ENCODE data around the gene MAFB. TPM values are rescaled to one million over a fixed set of nuclear protein-coding genes. Genes with fewer than 3 reads are reported as not detected.

MAFB gene
- total and polyA plus RNA-seq, 12 donors: 7.5 to 79.0 (median 37.6) TPM

DNA sequence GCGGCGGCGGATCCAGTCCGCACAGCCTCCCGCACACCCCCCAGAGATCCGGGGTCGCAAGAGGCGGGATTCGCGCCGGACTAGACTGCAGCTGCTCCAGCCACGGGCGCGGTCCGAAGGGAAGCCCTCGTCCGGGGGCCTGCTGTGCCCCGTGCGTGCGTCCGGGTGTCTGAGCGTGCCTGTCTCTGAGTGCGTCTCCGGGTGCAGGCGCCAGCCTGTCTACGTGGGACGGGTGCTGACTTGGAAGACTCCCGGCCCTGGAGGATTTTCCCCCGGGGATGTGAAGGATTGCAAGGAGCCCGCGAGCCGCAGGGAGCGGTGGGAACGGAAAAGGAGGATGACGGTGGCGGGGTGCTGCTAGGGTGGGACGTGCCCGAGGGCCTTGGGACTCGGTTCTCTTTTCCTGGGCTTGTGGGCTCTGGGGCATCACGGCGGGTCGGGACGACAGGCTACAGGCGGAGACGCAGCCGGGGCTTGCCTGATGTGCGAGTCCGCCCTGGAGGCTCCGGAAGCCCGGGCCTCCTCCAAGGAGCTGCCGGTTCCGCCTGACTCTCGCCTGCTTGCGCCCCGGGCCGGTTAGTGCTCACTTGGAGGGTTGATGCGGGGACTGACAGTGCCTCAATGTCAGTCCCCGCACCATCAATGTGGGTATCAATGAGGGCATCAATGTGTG, 5.7 kb downstream of the MAFB start:
- intact Hi-C loops (cut with DNase I): loop anchor here (10.0 kb wide), 2 partner anchors 119 to 419 kb away; no protein-coding TSS in a partner anchor
- Histone ChIP-seq H3K4me1 (replicated peaks in 1 of 2) (peaks cover 6 to 14% of the 10 kb centered on the region in 2 donors), H3K9me3 (replicated peaks in 1 of 3) (no peaks in the 10 kb centered on the region), H3K4me3 (peak overlapping the region in 2 of 4 donors; percentile 13 to 42), H3K27ac (peak overlapping the region in 3 of 5 donors; percentile 24 to 62 (median 54)), H3K36me3 (replicated peaks in 1 of 2) (no peaks in the 10 kb centered on the region), H3K27me3 (no peaks in the 10 kb centered on the region)
- TF ChIP-seq, protein P1, sequence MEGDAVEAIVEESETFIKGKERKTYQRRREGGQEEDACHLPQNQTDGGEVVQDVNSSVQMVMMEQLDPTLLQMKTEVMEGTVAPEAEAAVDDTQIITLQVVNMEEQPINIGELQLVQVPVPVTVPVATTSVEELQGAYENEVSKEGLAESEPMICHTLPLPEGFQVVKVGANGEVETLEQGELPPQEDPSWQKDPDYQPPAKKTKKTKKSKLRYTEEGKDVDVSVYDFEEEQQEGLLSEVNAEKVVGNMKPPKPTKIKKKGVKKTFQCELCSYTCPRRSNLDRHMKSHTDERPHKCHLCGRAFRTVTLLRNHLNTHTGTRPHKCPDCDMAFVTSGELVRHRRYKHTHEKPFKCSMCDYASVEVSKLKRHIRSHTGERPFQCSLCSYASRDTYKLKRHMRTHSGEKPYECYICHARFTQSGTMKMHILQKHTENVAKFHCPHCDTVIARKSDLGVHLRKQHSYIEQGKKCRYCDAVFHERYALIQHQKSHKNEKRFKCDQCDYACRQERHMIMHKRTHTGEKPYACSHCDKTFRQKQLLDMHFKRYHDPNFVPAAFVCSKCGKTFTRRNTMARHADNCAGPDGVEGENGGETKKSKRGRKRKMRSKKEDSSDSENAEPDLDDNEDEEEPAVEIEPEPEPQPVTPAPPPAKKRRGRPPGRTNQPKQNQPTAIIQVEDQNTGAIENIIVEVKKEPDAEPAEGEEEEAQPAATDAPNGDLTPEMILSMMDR (IDR thresholded peaks at IDR 0.05): no peak
- no peak for TF ChIP-seq POLR2A (IDR thresholded peaks at IDR 0.05)
- DNase-seq: peak in 4 of 7 donors; percentile 40 to 66 (median 54)
- WGBS, 4 donors: 49 to 66% (median 56%) methylated on average over 27 to 58 of the region's 58 CpGs

DNA sequence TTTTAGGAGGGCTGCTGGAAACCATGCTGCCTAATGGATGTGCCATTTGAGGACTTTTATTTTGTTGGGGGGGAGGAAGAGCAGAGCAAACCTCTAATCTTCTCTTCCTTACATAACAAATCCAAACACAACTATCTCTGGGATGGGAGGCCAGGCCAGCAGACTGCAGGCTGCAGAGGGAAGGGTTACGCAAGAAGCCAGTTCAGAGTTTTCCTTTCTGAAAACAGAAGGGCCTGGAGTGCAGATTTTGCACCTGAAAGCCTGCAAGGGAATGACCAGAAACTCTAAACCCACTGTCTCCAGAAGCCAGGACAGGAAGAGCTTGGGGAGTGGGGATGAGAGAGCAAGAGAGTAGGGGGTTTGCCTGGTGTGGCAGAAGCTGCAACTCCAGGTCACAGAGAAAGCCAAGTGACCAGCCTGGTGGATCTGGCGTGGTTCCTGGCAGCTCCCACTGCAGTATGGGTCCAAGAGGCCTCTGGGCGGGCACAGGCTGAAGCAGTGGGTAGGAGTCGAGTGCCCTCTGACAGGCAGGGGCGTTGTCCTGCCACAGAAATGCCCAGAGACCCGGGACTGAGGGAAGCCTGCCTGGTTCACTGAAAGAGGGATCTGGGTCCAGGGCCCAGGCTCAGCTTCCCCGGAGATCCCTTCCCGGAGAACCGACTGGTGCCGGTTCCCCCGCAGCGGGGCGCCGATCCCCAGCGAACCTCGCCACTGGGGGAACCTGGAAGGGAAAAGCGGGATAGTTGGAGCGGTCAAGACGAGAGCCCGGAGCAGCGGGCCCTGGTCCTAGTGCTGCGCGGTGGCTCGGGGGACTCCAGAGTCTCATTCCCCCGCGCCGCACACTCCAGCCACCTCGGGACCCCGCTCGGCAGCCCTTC, 6.7 kb downstream of the MAFB start:
- Histone ChIP-seq H3K36me3 (replicated peaks in 1 of 2) (no peaks in the 10 kb centered on the region), H3K9me3 (replicated peaks in 1 of 3) (no peaks in the 10 kb centered on the region), H3K27ac (peak overlapping the region in 3 of 5 donors; percentile 24 to 62 (median 54)), H3K27me3 (no peaks in the 10 kb centered on the region), H3K4me1 (replicated peaks in 1 of 2) (peaks cover 0 to 14% of the 10 kb centered on the region in 2 donors), H3K4me3 (peak overlapping the region in 1 of 4 donors; percentile 42)
- intact Hi-C loops (cut with DNase I): loop anchor here (10.0 kb wide), 2 partner anchors 118 to 418 kb away; no protein-coding TSS in a partner anchor
- WGBS, 4 donors: 62 to 73% (median 71%) methylated on average over 15 to 30 of the region's 30 CpGs
- peak in 2 of 7 donors; percentile 37 to 62 for DNase-seq
- TF ChIP-seq POLR2A (IDR thresholded peaks at IDR 0.05): no peak
- TF ChIP-seq, protein P1 (IDR thresholded peaks at IDR 0.05): no peak

DNA sequence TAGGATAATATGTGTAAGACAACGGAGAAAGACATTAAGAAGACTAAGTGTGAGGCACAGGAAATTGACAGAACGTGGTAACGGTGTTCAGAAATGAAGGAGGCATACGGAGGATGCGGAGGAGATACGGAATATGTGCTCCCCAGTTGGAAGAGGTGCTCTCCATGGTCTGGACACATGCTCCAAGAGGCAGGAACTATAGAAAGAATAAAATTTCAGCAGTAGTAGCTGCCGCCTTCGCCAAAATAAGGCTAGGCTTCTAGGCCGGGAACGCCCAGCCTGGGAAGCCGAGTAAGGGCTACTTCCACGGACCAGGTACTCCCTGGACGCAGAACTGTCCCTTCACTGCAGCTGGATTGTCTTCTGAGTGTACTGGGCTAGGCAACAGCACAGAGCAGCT, 7.4 kb downstream of the MAFB start:
- intact Hi-C loops (cut with DNase I): loop anchor here (10.0 kb wide), 2 partner anchors 117 to 417 kb away; no protein-coding TSS in a partner anchor
- Histone ChIP-seq H3K4me3 (no peak overlapping the region), H3K4me1 (replicated peaks in 1 of 2) (peaks cover 0 to 8% of the 10 kb centered on the region in 2 donors), H3K36me3 (replicated peaks in 1 of 2) (no peaks in the 10 kb centered on the region), H3K27me3 (no peaks in the 10 kb centered on the region), H3K27ac (peak overlapping the region in 1 of 5 donors; percentile 13), H3K9me3 (replicated peaks in 1 of 3) (no peaks in the 10 kb centered on the region)
- no peak for DNase-seq
- WGBS, 4 donors: 87 to 94% (median 91%) methylated on average over 13 of the region's 13 CpGs
- TF ChIP-seq, protein P1 (IDR thresholded peaks at IDR 0.05): no peak
- no peak for TF ChIP-seq POLR2A (IDR thresholded peaks at IDR 0.05)

DNA sequence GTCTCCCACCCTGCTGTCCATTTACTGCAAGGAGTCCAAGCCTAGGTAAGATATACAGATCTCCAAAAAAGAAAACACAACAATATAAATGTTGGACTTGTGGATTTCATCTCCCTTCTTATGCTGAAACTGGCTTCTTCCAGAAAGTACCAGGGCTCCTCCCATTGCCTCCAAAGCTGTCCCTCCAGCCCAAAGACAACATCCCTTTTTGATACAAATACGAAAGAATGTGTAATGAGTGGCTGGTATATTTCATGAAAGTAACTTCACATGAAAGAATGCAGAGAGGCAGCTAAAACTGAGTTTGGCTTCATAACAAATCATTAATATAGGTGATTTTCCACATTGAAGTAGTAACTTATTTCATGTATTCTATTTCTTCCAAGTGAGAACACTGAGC, 7.9 kb downstream of the MAFB start:
- Histone ChIP-seq H3K9me3 (replicated peaks in 1 of 3) (no peaks in the 10 kb centered on the region), H3K36me3 (replicated peaks in 1 of 2) (no peaks in the 10 kb centered on the region), H3K4me3 (no peak overlapping the region), H3K27ac (no peak overlapping the region), H3K27me3 (no peaks in the 10 kb centered on the region), H3K4me1 (replicated peaks in 1 of 2) (peaks cover 0 to 3% of the 10 kb centered on the region in 2 donors)
- TF ChIP-seq, protein P1 (IDR thresholded peaks at IDR 0.05): no peak
- TF ChIP-seq POLR2A (IDR thresholded peaks at IDR 0.05): no peak
- DNase-seq: no peak
- 72 to 86% (median 79%) methylated on average over 1 of the region's 1 CpG for WGBS, 4 donors
- intact Hi-C loops (cut with DNase I): loop anchor here (10.0 kb wide), 2 partner anchors 116 to 416 kb away; no protein-coding TSS in a partner anchor
